Endothelial cell of umbilical vein (primary cell): ENCODE measurements around the gene RSRC1. TPM values are rescaled to one million over a fixed set of nuclear protein-coding genes. Genes with fewer than 3 reads are reported as not detected.

Experiments used
- BruUV-seq: library from RNA; stranded (reverse); fragments of 400-500 nt; replicated peaks from 2 replicates; lab custom pipeline; 2021; lab: Mats Ljungman, UMichigan
- CTCF ChIA-PET: fragments of 300-600, 350-600 bp; sonication (Branson Sonifier 250); formaldehyde crosslinking; loops from one replicate; lab custom pipeline; 2021; ENCODE audit warnings: antibody characterized with exemption, inconsistent platforms; lab: Charles Lee
- POLR2A ChIA-PET: fragments of 300-600, 350-600 bp; sonication (Branson Sonifier 250); formaldehyde crosslinking; loops from one replicate; lab custom pipeline; 2021; ENCODE audit warnings: antibody characterized with exemption, inconsistent platforms; lab: Charles Lee
- DNase-seq: peaks from one replicate; pipeline ENCODE4 v3.0.0-alpha.2; 2011; ENCODE audit warnings: low read depth, low spot score
- FAIRE-seq: peaks from 2 replicates; lab custom pipeline; 2011; peaks lifted over from hg19 to GRCh38; lab: Jason Lieb, UNC
- H2AFZ ChIP-seq: 2 replicates; pipeline ENCODE4 v1.6.0; 2012; ENCODE audit warnings: low read depth, low read length, control low read depth, inconsistent platforms
- H3K27ac ChIP-seq: 2 replicates; pipeline ENCODE4 v1.5.1; 2011; ENCODE audit warnings: low read depth, mild to moderate bottlenecking, control low read depth, low read length, moderate library complexity; ENCODE audit not compliant: insufficient read depth
- H3K27me3 ChIP-seq, 2 experiments: 2 replicates each; pipeline versions ENCODE4 v1.6.0 to v1.6.1; 2011; ENCODE audit warnings: low read length in 2 of 2, mixed read lengths in 1 of 2; ENCODE audit not compliant: control insufficient read depth in 2 of 2, insufficient read depth in 2 of 2
- H3K36me3 ChIP-seq, 2 experiments: 2 replicates in 1 of 2; 3 replicates in 1 of 2; pipeline ENCODE4 v1.5.1; 2011; ENCODE audit warnings: low read length in 2 of 2, mild to moderate bottlenecking in 1 of 2, moderate library complexity in 1 of 2; ENCODE audit not compliant: control insufficient read depth in 2 of 2, insufficient read depth in 2 of 2; ENCODE audit errors: extremely low read depth in 1 of 2
- H3K4me1 ChIP-seq: 3 replicates; pipeline ENCODE4 v1.5.1; 2011; ENCODE audit warnings: mild to moderate bottlenecking, low read length; ENCODE audit not compliant: control insufficient read depth, insufficient read depth; ENCODE audit errors: extremely low read depth
- H3K4me2 ChIP-seq: 2 replicates; pipeline ENCODE4 v1.6.1; 2011; ENCODE audit warnings: low read length, control low read depth, mixed read lengths; ENCODE audit not compliant: insufficient read depth
- H3K4me3 ChIP-seq, 3 experiments: fragments of 200-600 bp in 1 of 3; sonication (generic), shearing (Covaris generic) in 1 of 3; replicated peaks in 1 of 3; 2 replicates each; pipeline ENCODE4 v1.5.1; 2011 to 2016; ENCODE audit warnings: control low read depth in 3 of 3, low read length in 3 of 3, mild to moderate bottlenecking in 2 of 3, inconsistent platforms in 1 of 3, low read depth in 1 of 3, moderate library complexity in 1 of 3; ENCODE audit not compliant: insufficient read depth in 1 of 3
- H3K79me2 ChIP-seq: 2 replicates; pipeline ENCODE4 v1.6.0; 2012; ENCODE audit warnings: low read length, inconsistent platforms; ENCODE audit not compliant: control insufficient read depth, insufficient read depth
- H3K9ac ChIP-seq: replicated peaks from 2 replicates; pipeline ENCODE3; 2011; ENCODE audit warnings: low read length, control low read depth; ENCODE audit not compliant: insufficient read depth; ENCODE audit errors: extremely low read depth
- H3K9me1 ChIP-seq: replicated peaks from 3 replicates; pipeline ENCODE4 v1.6.0; 2011; ENCODE audit warnings: mild to moderate bottlenecking, low read length; ENCODE audit not compliant: control insufficient read depth, insufficient read depth; ENCODE audit errors: extremely low read depth
- H3K9me3 ChIP-seq: replicated peaks from 2 replicates; pipeline ENCODE4 v1.5.1; 2012; ENCODE audit warnings: low read length, inconsistent platforms; ENCODE audit not compliant: control insufficient read depth, insufficient read depth
- H4K20me1 ChIP-seq: replicated peaks from 2 replicates; pipeline ENCODE3; 2011; ENCODE audit warnings: mild to moderate bottlenecking, low read length; ENCODE audit not compliant: control insufficient read depth, insufficient read depth; ENCODE audit errors: extremely low read depth
- EZH2 ChIP-seq: IDR thresholded peaks from 2 replicates; pipeline ENCODE4 v1.6.1; 2012; ENCODE audit warnings: borderline replicate concordance, low read depth, mild to moderate bottlenecking, moderate library complexity, low read length, inconsistent platforms; ENCODE audit not compliant: severe bottlenecking
- FOS ChIP-seq: IDR thresholded peaks from 2 replicates; pipeline ENCODE4 v1.6.1; 2011; ENCODE audit warnings: mild to moderate bottlenecking, low read length, moderate library complexity, borderline replicate concordance; ENCODE audit not compliant: insufficient read depth
- GATA2 ChIP-seq: IDR thresholded peaks from 2 replicates; pipeline ENCODE4 v1.7.0; 2011; ENCODE audit warnings: low read depth, mild to moderate bottlenecking, moderate library complexity, mixed read lengths, low read length; ENCODE audit not compliant: insufficient read length, insufficient read depth
- JUN ChIP-seq: IDR thresholded peaks from 2 replicates; pipeline ENCODE4 v1.6.1; 2011; ENCODE audit warnings: borderline replicate concordance, low read depth; ENCODE audit not compliant: insufficient read length, insufficient read depth
- MYC ChIP-seq: IDR thresholded peaks from one replicate; pipeline ENCODE4 v1.6.1; 2011; ENCODE audit warnings: mild to moderate bottlenecking, low read depth, low read length
- POLR2A ChIP-seq: IDR thresholded peaks from 2 replicates; pipeline ENCODE4 v1.6.1; 2012; ENCODE audit warnings: low read depth, mild to moderate bottlenecking, control low read depth, low read length
- POLR2AphosphoS5 ChIP-seq: IDR thresholded peaks from 2 replicates; pipeline ENCODE4 v1.6.1; 2012; ENCODE audit warnings: low read depth, mild to moderate bottlenecking, control low read depth, low read length, moderate library complexity; ENCODE audit not compliant: insufficient read depth
- dilution Hi-C: fragments of 300-500 bp; cut with MboI; formaldehyde crosslinking; loops from one replicate; pipeline ENCODE4 v1.15.0; 2019; ENCODE audit warnings: low sequenced_read_pairs; ENCODE audit not compliant: extremely low pct_ligation_motif_present
- intact Hi-C: fragments of 100-400 bp; cut with micrococcal nuclease; formaldehyde crosslinking; loops from one replicate; pipeline ENCODE4 v1.10.0; 2022
- polyA plus RNA-seq, 4 experiments: library from polyadenylated mRNA; depleted of rRNA in 3 of 4; stranded (reverse) in 3 of 4; unstranded in 1 of 4; fragments of >200 nt; gene quantifications; 2 replicates each; pipeline versions ENCODE4 v1.2.1 to v1.2.3, GENCODE V29; 2011 to 2012; ENCODE audit warnings: missing spikeins in 1 of 4
- total RNA-seq: library from RNA; stranded (reverse); gene quantifications from 2 replicates; pipeline ENCODE4 v1.2.3, GENCODE V29; 2021
- TF ChIP-seq, protein P1 (sequence below): IDR thresholded peaks from 2 replicates; pipeline ENCODE4 v1.6.1; 2011; ENCODE audit not compliant: insufficient read depth, insufficient read length
- TF ChIP-seq, protein P2 (sequence below), 2 donors: IDR thresholded peaks; 1 replicate in 1 of 2; 2 replicates in 1 of 2; pipeline ENCODE4 v1.5.1; 2011; ENCODE audit warnings: low read length in 2 of 2, mild to moderate bottlenecking in 2 of 2, moderate library complexity in 2 of 2, control low read depth in 1 of 2, inconsistent platforms in 1 of 2, low read depth in 1 of 2; ENCODE audit not compliant: insufficient read depth in 1 of 2; ENCODE audit errors: extremely low read depth in 1 of 2

Gene RSRC1
- total and polyA plus RNA-seq, 2 donors (not counting 3 experiments of a cell fraction or from before 2014, with no cell fraction given), result 1.8 to 25.4 TPM

DNA sequence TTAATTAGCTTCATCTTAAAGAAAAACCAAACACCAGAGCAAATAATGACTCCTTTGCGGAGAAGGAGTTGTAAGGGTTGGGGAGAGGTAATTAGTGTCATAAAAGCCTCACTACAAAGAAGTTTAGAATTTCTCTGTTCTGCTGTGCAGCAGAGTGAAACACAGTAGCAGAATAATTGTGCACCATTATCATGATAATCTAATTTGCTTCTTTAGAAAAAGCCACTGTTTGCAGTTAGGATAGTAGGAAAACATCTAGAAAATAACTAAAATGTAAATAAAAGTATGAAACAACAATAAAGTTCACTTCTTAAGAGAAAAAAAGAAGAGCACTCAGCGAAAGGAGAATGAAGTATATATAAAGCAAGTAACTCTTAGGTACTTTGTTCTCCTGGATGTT, 9.2 kb upstream of the RSRC1 start:
- Histone ChIP-seq H2AFZ (no peak overlapping the region), H3K9me3 (no peaks in the 10 kb centered on the region), H3K4me2 (no peak overlapping the region), H3K9me1 (no peaks in the 10 kb centered on the region), H3K9ac (no peak overlapping the region), H3K27me3 (peaks cover 90 to 98% of the 10 kb centered on the region in 2 experiments), H3K4me1 (peaks cover 6% of the 10 kb centered on the region), H3K27ac (no peak overlapping the region), H4K20me1 (peaks cover 3% of the 10 kb centered on the region), H3K4me3 (no peak overlapping the region), H3K79me2 (no peaks in the 10 kb centered on the region), H3K36me3 (no peaks in the 10 kb centered on the region)
- dilution Hi-C loops, result no loop called here
- DNase-seq (no peak), FAIRE-seq (no peak)
- POLR2A ChIA-PET, result no interaction called here
- TF ChIP-seq JUN, result no peak
- TF ChIP-seq GATA2, result no peak
- TF ChIP-seq, protein P1, sequence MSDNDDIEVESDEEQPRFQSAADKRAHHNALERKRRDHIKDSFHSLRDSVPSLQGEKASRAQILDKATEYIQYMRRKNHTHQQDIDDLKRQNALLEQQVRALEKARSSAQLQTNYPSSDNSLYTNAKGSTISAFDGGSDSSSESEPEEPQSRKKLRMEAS, result no peak
- TF ChIP-seq POLR2A, result no peak
- no peak for TF ChIP-seq EZH2
- TF ChIP-seq POLR2AphosphoS5, result no peak
- no peak for TF ChIP-seq MYC
- TF ChIP-seq, protein P2, sequence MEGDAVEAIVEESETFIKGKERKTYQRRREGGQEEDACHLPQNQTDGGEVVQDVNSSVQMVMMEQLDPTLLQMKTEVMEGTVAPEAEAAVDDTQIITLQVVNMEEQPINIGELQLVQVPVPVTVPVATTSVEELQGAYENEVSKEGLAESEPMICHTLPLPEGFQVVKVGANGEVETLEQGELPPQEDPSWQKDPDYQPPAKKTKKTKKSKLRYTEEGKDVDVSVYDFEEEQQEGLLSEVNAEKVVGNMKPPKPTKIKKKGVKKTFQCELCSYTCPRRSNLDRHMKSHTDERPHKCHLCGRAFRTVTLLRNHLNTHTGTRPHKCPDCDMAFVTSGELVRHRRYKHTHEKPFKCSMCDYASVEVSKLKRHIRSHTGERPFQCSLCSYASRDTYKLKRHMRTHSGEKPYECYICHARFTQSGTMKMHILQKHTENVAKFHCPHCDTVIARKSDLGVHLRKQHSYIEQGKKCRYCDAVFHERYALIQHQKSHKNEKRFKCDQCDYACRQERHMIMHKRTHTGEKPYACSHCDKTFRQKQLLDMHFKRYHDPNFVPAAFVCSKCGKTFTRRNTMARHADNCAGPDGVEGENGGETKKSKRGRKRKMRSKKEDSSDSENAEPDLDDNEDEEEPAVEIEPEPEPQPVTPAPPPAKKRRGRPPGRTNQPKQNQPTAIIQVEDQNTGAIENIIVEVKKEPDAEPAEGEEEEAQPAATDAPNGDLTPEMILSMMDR (IDR thresholded peaks at IDR 0.05; ENCODE audit: extremely low read depth in 1 of 2, insufficient read depth in 1 of 2, low read depth in 1 of 2, low read length in 2 of 2), result no peak
- no peak for TF ChIP-seq FOS
- BruUV-seq, result no TSS peak
- intact Hi-C loops, result loop anchor here (10.0 kb wide), 1 partner anchor 544 kb away; the partner anchor contains the start of gene GFM1
- CTCF ChIA-PET, result no interaction called here
